Head of caudate nucleus (tissue), 42 donors: ENCODE results near the gene CXCL12.

Experiments used
- DNase-seq, 42 donors: peaks; one replicate each; pipeline versions ENCODE4 v3.0.0 to v3.0.0-alpha.2; 2020 to 2021; ENCODE audit warnings: mixed read lengths in 7 of 42
- intact Hi-C: fragments of 100-400 bp; cut with DNase I; formaldehyde crosslinking; loops from one replicate; pipeline ENCODE4 v1.15.0; 2022

Gene CXCL12

DNA sequence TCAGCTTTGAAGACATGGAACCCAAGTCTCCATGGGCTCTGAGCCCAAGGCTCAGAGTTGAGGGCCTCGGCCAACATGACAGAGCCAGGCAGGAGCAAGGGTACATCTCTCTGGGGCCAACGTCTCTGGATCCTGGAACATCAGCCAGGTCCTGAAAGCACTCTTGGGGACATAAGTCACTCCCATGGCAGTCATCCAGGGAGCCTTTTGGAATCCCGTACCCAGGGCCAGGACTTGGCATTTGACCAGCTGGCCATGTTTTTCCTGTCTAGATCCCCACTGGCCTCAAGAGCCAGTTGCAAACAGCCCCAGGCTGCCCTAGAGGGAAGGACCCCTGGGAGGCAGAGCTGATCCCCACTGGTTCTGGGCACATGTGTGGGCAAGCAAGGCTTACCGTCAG lies 4.3 kb upstream of the CXCL12 start:
- intact Hi-C loops = loop anchor here (5.0 kb wide), 2 partner anchors 697 to 717 kb away; no protein-coding TSS in a partner anchor
- peak in 9 of 42 donors; percentile 8 to 44 (median 16) for DNase-seq

DNA sequence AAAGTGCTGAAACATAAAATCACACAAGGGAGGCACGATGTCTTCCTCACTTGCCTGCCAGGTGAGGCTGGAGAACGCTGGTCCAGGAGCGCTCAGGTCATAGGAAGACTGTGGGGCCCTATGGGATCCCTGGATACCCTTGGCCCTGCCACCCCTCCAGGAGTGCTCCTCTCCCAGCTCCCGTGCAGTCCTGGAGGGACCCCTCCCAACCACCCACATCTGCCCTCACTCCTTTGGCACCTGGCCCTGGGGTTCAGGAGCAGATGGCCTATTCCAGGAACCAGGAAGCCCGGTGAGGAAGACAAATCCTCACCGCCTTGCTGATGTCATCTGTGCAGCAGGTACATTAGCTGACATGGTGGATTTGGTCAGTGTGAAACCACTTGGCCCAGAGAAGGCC lies 3.7 kb upstream of the CXCL12 start:
- DNase-seq = peak in 12 of 42 donors; percentile 3 to 37 (median 14)
- intact Hi-C loops = loop anchor here (5.0 kb wide), 2 partner anchors 696 to 716 kb away; no protein-coding TSS in a partner anchor

DNA sequence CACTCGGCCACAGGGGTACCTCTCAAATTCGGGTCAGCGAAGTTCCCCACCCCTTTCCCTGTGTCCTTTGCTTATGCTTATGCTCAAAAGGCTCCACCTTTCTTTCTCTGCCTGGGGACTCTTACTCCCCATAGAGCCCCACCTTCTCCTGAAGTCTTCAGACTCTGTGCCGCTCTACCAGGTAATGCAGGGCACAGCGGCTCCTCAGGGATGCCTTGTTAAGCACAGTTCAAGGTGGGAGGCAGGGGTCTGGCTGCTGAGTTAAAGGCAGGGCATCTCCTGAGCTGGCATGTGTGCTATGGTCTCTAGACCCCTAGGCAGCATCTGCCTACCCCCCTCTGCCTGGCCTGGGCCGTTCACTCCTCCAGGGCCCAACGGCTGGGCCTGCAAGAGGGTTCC lies 3.0 kb upstream of the CXCL12 start:
- DNase-seq = peak in 8 of 42 donors; percentile 4 to 35 (median 14)
- intact Hi-C loops = loop anchor here (5.0 kb wide), 2 partner anchors 696 to 716 kb away; no protein-coding TSS in a partner anchor

DNA sequence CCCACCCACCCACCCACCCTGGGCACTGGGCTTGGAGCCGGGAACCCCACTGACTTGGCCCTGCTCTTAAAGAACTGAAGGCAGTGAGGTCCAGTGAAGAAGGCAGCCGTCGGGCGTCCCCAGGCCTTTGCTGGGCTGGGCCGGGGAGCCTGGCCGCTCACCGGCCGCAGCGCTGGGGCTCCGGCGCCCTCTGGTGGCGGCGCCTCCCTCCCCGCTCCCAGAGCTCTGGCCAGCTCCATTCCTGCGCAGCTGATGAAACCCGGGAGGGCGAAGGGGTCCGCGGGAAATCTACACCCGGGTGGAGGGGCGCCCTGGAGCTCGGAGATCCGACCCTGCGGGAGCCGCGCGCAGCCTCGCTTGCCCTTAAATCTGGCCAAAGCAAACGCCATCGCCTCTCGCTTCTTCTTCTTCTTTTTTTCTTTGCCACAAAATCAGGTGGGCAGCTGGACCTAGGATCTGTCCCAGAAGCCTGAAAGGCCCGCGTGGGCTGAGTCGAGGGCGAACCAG lies 1.7 kb upstream of the CXCL12 start:
- intact Hi-C loops = loop anchor here (5.0 kb wide), 2 partner anchors 694 to 714 kb away; no protein-coding TSS in a partner anchor
- DNase-seq = peak in 38 of 42 donors; percentile 33 to 81 (median 62)

DNA sequence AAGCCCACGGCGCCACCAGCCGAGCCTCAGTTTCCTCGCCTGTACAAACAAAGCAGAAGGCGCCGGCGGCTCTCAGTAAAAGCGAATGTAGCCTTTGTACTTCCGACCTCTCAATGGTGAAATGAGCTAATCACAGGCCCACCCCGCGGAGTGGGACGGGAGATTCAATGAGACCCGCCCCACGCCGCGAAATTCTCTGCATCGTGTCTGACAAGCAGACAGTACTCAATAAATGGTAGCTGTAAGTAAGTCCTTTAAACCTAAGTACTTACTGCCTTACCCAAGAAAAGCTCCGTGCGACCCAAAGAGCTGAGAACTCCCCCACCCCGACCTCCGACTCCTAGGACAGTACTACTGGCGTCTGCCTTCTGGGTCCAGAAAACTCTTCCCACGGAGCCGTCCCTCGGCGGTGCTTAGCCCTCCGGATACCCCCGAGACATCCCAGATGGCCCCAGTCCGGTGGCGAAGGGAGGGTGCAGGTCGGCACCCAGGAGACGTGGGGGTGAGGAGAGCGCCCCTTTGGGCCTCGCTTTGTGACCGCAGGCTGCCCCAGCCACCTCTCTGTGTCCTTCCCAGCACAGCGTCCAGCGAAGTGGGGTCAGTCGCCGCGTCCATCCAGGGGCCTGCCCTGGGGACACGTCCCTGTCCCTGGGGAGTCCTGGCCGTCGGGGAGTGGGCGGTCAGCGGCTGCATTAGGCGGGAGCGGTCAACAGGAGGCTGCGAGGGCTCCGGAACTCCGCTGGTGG lies 972 bp upstream of the CXCL12 start:
- intact Hi-C loops = loop anchor here (5.0 kb wide), 2 partner anchors 694 to 714 kb away; no protein-coding TSS in a partner anchor
- peak in 15 of 42 donors; percentile 5 to 41 (median 15) for DNase-seq

DNA sequence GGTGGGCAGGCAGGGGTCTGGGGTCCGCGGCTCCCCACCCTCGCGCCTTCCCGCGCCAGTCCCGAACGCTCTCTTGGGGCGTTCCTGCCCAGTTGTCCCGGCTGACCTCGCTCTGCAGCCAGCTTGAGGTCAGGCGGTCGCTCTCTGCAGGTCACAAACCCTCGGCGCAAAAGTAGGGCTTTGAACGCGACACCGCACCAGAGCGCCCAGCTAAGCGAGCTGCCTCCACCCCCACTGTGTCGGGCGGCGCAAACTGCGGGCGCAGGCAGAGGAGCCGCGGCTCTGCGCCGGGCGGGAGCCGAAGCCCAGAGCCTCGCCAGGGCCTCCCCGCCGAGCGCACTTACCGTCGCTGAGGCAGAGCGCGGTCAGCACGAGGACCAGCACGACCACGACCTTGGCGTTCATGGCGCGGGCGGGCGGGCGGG lies 284 bp downstream of the CXCL12 start:
- intact Hi-C loops = loop anchor here (5.0 kb wide), 3 partner anchors 692 to 712 kb away; no protein-coding TSS in a partner anchor
- peak in 23 of 42 donors; percentile 9 to 53 (median 35) for DNase-seq

DNA sequence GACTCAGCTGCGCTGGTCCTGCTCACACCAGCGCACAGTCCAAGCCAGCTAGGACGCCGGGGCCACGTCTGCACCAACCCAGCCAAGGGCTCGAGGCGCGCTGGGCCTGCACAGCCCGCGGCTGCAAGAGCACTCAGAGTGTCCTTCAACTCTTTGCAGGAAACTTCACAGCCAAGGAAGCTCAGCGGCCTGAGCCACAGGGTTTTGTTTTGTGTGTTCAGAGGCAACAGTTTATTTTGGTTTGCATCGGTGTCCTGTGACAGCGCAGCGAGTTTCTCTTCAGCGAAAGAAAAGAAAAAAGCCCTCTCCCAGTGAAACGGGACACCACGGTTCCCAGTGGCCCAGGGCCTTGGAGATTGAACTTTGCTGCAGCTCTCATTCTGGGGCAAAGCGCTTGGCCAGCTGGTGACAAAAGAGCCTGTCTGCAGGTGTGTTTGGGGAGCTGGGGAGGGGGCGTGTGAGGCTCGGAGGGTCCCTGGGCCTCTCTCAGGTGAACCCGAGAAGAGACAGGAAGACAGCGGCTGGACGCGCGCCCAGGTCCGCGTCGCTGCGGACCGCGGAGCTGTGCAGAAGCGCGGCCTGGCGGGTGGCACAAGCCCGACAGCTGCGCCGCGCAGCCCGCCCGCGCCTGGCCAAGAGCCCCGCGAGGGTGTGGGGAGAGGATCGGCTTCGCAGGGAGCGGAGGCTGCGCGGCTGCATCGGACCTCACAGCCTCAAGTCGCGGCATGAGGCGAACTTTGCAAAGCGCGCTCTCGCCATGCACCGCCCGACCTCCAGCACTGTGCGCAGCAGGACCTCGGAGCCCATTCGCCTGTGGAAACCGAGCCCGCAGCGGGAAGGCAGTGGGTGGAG lies 922 bp downstream of the CXCL12 start:
- peak in 17 of 42 donors; percentile 10 to 51 (median 20) for DNase-seq
- intact Hi-C loops = loop anchor here (5.0 kb wide), 1 partner anchor 702 kb away; no protein-coding TSS in a partner anchor

DNA sequence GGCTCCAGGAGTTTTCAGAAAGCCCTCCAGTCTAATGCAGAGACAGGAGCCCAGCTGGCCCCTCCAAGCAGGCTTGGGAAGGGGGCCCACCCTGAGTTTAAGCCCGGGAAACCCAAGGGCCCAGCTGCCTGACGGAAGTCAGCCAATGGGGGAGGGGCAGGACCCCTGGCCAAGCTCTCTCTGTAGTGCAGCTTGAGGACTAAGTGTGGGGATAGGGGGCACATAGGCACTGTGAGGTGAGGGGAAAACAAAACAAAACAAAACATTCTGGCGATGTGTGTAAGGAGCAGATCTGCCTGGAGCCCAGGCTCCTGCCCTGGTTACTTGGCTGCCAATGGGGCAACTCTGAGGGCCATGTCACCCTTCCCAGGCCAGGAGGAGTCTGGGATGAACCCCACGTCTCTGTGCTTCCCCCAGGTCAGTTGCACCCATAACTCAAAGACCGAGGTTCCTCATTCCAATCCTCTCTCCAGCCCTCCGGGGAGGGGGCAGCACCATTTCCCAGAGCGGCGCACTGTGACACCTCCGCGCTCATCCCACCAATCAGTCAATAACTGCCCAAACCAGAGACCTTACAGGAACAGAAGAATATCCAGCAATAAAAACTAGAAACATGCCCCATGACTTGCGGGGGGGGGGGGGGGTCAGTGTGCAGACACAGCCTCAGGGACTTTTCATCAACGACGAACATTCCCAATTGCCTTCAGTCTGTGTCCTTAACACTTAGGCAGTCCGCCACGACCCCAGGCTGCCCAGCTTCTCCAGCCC lies 1.7 kb downstream of the CXCL12 start:
- peak in 11 of 42 donors; percentile 1 to 35 (median 12) for DNase-seq
- intact Hi-C loops = loop anchor here (5.0 kb wide), 1 partner anchor 701 kb away; no protein-coding TSS in a partner anchor

DNA sequence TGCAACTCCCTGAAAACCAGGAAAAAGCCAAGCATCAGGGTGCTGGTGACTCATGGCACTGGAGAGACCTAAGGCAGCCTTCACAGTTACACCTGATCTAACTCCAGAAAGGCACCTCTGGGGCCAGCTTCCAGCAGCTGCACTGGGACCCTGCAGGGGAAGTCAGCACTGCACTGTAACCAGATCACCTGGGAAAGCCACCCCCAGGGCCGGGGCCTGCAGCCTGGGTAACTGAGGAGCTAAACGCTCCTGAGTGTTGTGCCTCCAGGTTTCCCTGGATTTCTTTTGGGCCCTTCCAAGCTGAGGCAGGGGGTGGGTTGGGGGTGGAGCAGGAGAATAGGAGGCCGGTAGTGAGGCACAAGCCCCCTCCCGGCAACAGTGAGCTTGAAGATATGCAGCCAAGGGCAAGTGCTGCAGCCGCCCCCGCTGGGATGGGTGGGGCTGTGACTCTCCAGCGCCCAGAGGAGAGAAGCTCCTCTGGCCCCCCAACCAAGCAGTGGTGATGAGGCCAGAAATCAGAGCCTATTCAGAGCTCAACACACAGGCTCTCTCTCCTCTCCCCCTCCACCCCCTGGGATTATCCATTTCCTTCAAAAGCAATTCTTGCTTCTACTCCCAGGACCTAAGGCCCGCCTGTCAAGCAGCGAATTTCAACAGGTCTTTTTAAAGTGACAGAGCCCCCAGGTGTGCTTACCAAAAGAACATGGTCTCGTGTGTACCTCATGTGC lies 2.6 kb downstream of the CXCL12 start:
- DNase-seq = peak in 12 of 42 donors; percentile 2 to 43 (median 11)
- intact Hi-C loops = loop anchor here (5.0 kb wide), 1 partner anchor 700 kb away; no protein-coding TSS in a partner anchor

DNA sequence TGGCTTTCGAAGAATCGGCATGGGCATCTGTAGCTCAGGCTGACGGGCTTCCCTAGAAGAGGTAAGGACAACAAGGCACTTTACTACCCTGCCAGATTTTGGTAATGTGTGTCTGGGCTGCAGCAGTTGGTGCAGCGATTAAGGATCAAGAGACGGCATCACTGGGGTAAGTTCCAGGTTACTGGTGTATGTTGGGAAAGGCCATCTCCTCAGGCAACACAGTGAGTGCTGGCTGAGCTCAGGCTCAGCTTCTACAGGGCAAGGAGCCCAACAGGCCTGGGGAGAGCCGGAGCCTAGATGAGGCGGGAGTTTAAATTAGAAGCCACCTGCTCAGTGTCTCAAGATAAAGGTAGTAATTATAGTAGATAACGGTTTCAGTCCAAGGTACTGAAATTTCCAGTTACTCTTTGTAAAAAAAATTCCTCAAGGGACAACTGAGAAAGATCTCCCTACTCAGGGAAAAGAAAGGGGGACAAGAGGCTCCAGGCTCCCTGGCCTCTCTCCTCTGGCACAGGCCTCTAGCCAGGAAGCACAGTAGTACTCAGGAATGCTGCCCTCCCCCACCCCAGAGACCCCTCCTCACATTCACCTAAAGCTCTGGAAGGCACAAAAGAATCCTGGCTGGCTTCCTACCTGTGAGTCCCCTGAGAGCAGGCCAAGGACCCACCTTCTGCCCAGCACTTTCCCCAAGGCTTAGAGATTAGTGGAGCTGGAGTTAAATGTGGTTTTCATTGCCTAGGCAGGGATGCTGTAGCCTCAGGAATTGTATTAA lies 3.9 kb downstream of the CXCL12 start:
- DNase-seq = peak in 7 of 42 donors; percentile 1 to 22 (median 11)
- intact Hi-C loops = loop anchor here (5.0 kb wide), 1 partner anchor 699 kb away; no protein-coding TSS in a partner anchor

DNA sequence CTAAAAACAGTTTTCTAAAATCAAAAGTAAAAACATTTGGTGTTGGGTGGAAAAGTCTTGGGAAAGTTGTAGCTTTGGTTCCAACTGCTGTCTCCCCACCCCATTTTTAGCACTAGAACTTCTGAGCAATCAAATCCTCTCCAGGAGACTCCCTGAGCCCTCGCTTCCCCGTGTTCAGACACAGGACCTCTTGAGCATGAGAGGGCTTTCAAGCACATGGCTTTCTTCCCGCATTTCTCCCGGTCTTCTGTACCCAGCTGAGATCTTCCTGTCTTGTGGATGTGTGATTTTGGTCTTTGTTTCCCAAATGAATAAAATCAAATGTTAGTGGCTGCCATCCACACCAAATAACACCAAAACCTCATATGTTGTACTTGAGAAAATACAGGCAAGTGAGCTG lies 5.0 kb downstream of the CXCL12 start:
- intact Hi-C loops = loop anchor here (5.0 kb wide), 1 partner anchor 698 kb away; no protein-coding TSS in a partner anchor
- DNase-seq = peak in 2 of 42 donors; percentile 8 to 20

DNA sequence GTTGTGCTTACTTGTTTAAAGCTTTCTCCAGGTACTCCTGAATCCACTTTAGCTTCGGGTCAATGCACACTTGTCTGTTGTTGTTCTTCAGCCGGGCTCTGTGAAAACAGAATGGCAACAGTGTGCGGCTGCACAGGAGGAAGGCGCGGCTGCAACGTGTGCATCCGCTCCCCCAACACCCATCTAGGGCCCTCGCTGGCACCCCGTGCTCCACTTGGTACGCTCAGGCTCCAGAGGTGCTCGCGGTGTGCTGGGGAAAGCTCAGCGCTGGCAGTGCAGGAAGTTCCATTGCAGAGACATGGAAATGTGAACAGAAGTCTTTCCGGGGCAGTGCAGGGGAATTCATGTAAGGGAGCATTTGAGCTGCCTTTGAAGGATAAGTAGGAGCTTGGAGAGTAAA lies 6.3 kb downstream of the CXCL12 start:
- peak in 1 of 42 donors; percentile 2 for DNase-seq
- intact Hi-C loops = no loop called here

DNA sequence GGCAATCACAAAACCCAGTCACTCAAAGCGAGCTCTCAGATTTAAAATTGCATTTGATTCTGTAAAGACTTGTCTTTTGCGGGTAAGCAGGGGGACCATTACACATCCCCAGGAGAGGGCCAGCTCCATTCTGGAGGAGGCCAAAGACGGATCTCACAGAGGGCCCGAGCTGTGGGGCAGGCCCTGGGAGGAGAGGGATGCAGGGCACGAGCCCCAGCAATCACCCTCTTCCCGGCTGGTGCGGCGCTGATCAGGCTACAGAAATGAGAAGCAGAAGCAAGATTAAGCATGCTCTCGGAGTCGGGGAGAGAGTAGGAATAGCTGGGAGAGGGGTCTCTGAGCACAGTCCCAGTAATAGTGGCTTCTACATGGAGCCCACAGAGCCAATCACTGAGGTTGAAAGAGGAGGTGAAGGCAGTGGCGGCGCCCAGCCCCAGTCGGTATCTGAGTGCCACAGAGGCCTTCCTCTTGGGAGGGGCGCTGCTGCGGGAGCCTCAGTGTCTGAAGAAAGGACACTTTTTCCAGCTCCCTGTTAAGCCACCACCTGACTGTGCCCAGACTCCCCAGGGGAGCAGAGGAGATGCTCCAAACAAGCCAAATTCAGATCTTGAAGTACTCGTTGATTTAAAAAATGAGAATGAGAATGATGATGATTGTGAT lies 7.1 kb downstream of the CXCL12 start:
- intact Hi-C loops = no loop called here
- DNase-seq = no peak

DNA sequence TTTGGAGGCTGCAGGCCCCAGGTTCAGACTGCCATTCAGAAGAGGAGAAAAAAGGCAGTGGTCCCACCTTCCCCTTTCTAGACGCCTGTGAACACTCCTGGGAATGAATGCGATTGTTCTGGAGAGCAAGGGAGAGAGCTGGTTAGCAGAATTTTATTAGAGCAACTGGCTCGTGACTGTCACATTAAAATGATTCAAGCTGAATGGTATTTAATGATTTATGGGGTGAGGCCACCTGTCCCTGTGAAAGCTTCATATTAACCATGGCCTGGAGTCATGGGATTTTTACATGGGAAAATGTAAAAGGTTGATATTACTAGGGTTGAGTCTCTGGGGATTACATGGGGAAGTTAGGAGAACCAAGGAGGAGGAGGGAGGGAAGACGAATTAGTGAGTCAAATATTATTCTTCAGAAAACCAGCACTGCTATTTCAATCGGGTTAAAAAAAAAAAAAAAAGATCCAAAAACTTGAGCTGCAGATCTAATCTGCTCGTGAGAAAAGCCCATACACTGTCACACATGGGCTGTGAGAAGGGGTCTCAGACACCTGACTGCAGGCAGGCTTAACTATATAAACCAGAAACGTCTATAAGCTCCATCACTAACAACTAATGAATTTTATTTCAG lies 8.3 kb downstream of the CXCL12 start:
- no peak for DNase-seq
- intact Hi-C loops = no loop called here

DNA sequence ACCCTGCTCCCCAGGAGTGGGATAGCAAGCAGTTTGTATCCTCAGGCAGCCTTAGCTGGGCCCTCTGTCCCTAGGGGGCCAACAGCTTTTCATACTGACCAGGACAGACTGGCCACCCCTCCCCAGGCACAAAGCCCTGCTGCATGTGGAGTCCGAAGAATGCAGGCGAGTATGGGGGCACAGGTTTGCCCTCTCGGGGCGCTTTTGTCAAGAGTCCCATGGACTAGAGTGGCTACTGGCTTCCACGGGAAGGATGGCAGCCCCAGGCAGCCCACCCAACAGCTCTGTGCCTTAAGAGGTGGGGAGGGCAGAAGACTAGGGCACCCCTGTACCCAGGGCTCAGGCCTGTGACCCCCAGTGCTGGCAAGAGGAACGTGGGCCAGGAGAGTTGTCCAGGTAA lies 10.7 kb downstream of the CXCL12 start:
- intact Hi-C loops = no loop called here

More for the DNA sequence above, 10.7 kb downstream of the CXCL12 start:
- DNase-seq = no peak
